Measurements from ENCODE around the gene ZBTB7C. TPM values are rescaled to one million over a fixed set of nuclear protein-coding genes. Genes with fewer than 3 reads are reported as not detected.

Gene ZBTB7C
- total RNA-seq, 2 experiments from 2014 or later: 0.09 TPM; not detected in 1

- Mint-ChIP-seq H3K27ac (no peak overlapping the region), H3K36me3 (no peaks in the 10 kb centered on the region), H3K9me3 (ENCODE audit: low read depth) (no peaks in the 10 kb centered on the region), H3K4me1 (peaks cover 3% of the 10 kb centered on the region), H3K27me3 (peaks cover 72% of the 10 kb centered on the region), H3K4me3 (no peak overlapping the region)
- ATAC-seq: no peak
- no peak for DNase-seq
- CTCF ChIA-PET: no interaction called here
Measured at GRCh38 chr18:48104705-48105104, 304.5 kb downstream of the ZBTB7C start.

DNA sequence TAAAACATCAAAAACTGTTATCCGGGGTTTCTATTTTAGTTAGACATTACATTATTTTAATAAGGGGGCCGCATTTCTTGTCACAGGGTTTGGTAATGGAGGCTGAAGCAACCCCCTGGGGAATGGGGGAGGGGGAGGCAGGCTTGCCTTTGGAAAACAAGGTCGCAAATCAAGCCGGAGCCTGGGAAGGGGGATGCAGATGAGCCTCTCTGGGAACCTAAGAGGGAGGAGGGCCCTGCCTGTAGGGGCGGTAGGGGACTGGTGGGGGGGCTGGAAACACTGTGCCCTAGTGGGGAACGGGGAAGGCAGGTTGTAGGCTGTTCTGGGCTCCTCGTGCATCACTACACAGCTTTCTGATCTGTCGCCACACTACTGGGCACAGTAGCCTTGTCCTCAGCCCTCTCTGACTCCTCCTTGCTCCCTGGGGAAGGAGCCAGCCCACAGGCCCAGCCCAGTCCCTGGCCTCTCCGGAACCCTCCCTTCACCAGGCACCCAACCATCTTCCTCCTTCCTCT is 308.5 kb downstream of the ZBTB7C start:
- H3K9me3 Mint-ChIP-seq (ENCODE audit: low read depth): no peaks in the 10 kb centered on the region
- H3K36me3 Mint-ChIP-seq: no peaks in the 10 kb centered on the region
- H3K4me1 Mint-ChIP-seq: no peaks in the 10 kb centered on the region
- peaks cover 54% of the 10 kb centered on the region for H3K27me3 Mint-ChIP-seq
- DNase-seq: no peak
- CTCF ChIA-PET: no interaction called here
- no peak overlapping the region for H3K27ac Mint-ChIP-seq
- no peak overlapping the region for H3K4me3 Mint-ChIP-seq
- no peak for ATAC-seq

- H3K9me3 Mint-ChIP-seq (ENCODE audit: low read depth): no peaks in the 10 kb centered on the region
- H3K27me3 Mint-ChIP-seq: peaks cover 49% of the 10 kb centered on the region
- ATAC-seq: no peak
- no peak overlapping the region for H3K4me3 Mint-ChIP-seq
- no peaks in the 10 kb centered on the region for H3K36me3 Mint-ChIP-seq
- no peak for DNase-seq
- H3K27ac Mint-ChIP-seq: no peak overlapping the region
- CTCF ChIA-PET: no interaction called here
- H3K4me1 Mint-ChIP-seq: no peaks in the 10 kb centered on the region
Measured at GRCh38 chr18:48100165-48100575, 309.0 kb downstream of the ZBTB7C start.

GRCh38 chr18:48099481-48100164 is 309.6 kb downstream of the ZBTB7C start:
- ATAC-seq: no peak
- H3K27me3 Mint-ChIP-seq: peaks cover 48% of the 10 kb centered on the region
- CTCF ChIA-PET: no interaction called here

DNA sequence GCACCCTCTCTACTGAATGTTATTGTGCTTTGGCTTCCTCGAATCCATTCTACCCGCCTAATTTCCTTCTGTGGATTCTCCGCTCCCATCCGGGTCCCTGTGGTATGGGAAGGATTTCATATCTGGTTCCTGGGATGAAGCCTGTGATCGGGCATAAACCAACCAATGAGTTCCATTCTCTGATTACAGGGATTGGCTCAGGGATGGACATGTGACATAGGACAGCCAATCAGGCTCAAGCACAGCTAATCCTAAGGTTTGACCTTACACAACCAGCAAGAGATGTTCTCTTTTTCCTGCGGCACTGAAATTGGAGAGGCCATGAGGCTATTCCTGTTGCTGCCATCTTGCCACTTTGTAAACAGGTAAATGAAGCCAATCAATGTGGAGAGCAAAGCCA is 310.6 kb downstream of the ZBTB7C start:
- Mint-ChIP-seq H3K36me3 (no peaks in the 10 kb centered on the region), H3K4me3 (no peak overlapping the region), H3K27me3 (peaks cover 42% of the 10 kb centered on the region), H3K4me1 (no peaks in the 10 kb centered on the region), H3K27ac (no peak overlapping the region), H3K9me3 (ENCODE audit: low read depth) (no peaks in the 10 kb centered on the region)
- DNase-seq (no peak), ATAC-seq (no peak)
- CTCF ChIA-PET: no interaction called here

More at GRCh38 chr18:48099481-48100164, 309.6 kb downstream of the ZBTB7C start:
- no peak overlapping the region for H3K27ac Mint-ChIP-seq
- H3K4me3 Mint-ChIP-seq: no peak overlapping the region
- no peaks in the 10 kb centered on the region for H3K36me3 Mint-ChIP-seq
- DNase-seq: no peak
- H3K4me1 Mint-ChIP-seq: no peaks in the 10 kb centered on the region
- H3K9me3 Mint-ChIP-seq (ENCODE audit: low read depth): no peaks in the 10 kb centered on the region

DNA sequence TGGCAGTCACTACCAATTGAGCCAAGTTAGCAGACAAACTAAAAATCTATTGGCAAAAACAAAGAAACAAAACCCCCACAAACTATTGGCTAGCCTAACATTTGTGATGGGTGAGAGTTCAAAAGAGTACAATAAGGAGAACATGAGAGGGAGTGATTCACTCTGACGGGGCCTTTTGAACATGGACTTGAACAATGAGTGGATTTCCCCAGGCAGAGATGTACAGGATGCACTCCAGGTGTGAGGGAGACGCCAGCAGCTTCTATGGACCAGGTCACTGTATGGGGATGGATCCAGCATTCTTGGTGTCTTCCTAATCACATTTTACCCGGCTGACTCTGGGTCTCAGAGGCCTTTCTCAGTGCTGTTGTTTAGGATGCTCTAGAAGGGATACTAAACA is 311.2 kb downstream of the ZBTB7C start:
- ATAC-seq: no peak
- CTCF ChIA-PET: no interaction called here

DNA sequence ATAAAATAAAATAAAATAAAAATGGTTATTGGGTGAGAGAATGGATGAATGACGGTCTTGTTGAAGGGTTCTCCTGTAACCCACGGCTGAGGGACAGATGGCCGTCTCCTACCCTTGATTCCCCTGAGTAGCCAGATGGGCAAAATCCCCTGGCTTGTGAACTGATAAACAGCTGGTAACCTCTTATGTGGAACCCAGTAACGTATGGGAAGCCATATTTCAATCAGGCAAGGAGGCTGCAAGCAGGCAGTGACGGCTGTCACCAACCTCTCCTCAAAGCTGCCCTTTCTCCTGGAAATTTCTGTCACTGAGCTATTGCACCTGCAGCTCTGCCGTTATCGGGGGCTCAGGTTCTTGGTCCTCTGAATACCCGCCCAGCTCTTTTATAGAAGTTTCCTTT is 313.5 kb downstream of the ZBTB7C start:
- Mint-ChIP-seq H3K9me3 (ENCODE audit: low read depth) (no peaks in the 10 kb centered on the region), H3K4me1 (no peaks in the 10 kb centered on the region), H3K36me3 (no peaks in the 10 kb centered on the region), H3K4me3 (no peak overlapping the region), H3K27me3 (peaks cover 25% of the 10 kb centered on the region), H3K27ac (no peak overlapping the region)
- DNase-seq: no peak
- CTCF ChIA-PET: no interaction called here
- ATAC-seq: no peak

More for the DNA sequence above, 311.2 kb downstream of the ZBTB7C start:
- no peak overlapping the region for H3K4me3 Mint-ChIP-seq
- H3K4me1 Mint-ChIP-seq: no peaks in the 10 kb centered on the region
- no peaks in the 10 kb centered on the region for H3K9me3 Mint-ChIP-seq (ENCODE audit: low read depth)
- H3K36me3 Mint-ChIP-seq: no peaks in the 10 kb centered on the region
- H3K27ac Mint-ChIP-seq: no peak overlapping the region
- DNase-seq: no peak
- peaks cover 41% of the 10 kb centered on the region for H3K27me3 Mint-ChIP-seq

DNA sequence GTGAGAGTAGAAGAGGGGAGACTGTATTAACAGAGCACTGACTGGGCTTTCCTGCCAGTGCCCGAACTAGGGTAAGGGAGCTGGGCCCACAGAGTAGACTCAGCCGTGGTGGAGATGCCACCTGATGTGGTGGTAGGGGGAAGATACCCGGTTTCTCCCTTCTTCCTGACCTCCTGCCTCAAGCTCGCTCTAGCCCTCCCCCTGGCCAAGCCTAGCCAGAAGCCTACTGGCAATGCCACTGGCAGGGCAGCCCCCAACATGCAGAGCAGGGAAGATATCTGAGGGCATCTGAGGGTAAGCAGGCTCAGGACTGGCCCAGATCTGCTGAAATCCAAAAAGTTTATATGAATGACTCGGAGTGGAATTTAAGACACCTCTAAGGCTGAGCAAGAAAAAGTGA is 316.1 kb downstream of the ZBTB7C start:
- Mint-ChIP-seq H3K36me3 (no peaks in the 10 kb centered on the region), H3K27ac (no peak overlapping the region), H3K4me1 (no peaks in the 10 kb centered on the region), H3K4me3 (no peak overlapping the region), H3K9me3 (ENCODE audit: low read depth) (no peaks in the 10 kb centered on the region), H3K27me3 (peaks cover 16% of the 10 kb centered on the region)
- DNase-seq (no peak), ATAC-seq (no peak)
- CTCF ChIA-PET: no interaction called here

- CTCF ChIA-PET: no interaction called here
- peaks cover 23% of the 10 kb centered on the region for H3K27me3 Mint-ChIP-seq
Measured at GRCh38 chr18:48091869-48092497, 317.2 kb downstream of the ZBTB7C start.

DNA sequence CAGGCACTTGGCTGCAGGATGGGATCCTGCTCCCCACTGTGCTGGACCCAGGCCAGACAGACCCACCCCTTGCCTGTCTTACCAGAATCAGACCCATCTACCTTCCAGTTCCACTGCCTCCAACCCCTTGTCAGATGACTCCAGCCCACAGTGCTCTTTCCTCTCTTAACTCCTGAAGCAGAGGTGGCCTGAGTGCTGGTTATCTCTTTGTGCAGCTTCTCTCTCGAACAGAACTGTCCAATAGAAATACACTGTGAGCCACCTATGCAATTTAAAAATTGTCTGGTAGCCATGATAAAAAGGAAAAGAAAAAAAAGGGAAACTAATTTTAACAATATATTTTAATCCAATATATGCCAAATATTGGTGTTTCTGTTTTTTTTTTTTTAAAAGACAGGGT is 318.5 kb downstream of the ZBTB7C start:
- DNase-seq (no peak), ATAC-seq (no peak)
- Mint-ChIP-seq H3K4me3 (no peak overlapping the region), H3K27me3 (peaks cover 24% of the 10 kb centered on the region), H3K4me1 (no peaks in the 10 kb centered on the region), H3K36me3 (no peaks in the 10 kb centered on the region), H3K27ac (no peak overlapping the region), H3K9me3 (ENCODE audit: low read depth) (no peaks in the 10 kb centered on the region)
- CTCF ChIA-PET: no interaction called here

More at GRCh38 chr18:48091869-48092497, 317.2 kb downstream of the ZBTB7C start:
- Mint-ChIP-seq H3K27ac (no peak overlapping the region), H3K4me1 (no peaks in the 10 kb centered on the region), H3K36me3 (no peaks in the 10 kb centered on the region), H3K4me3 (no peak overlapping the region), H3K9me3 (ENCODE audit: low read depth) (no peaks in the 10 kb centered on the region)
- no peak for ATAC-seq
- no peak for DNase-seq

DNA sequence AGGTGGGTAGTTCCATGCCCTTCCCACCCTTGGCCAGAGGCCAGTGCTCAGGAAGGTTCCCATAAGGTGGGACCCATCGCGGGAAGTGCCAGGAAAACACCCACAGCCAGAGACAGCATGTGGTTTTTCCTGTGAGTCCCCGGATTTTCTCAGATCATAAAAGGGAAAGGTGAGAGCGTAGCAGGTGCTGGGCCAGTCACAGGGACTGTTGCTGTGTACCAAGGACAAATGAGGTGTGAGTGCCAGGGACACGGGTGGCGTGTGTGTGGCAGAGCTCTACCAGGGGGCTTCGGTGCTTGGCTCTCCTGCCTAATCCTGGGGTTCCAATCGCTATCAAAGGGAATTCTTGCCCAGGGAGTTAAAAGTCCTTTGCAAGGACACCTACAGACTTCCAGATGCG is 319.2 kb downstream of the ZBTB7C start:
- H3K27me3 Mint-ChIP-seq: peaks cover 24% of the 10 kb centered on the region
- CTCF ChIA-PET: no interaction called here
- no peak for DNase-seq
- H3K4me1 Mint-ChIP-seq: no peaks in the 10 kb centered on the region
- H3K36me3 Mint-ChIP-seq: no peaks in the 10 kb centered on the region
- no peak overlapping the region for H3K4me3 Mint-ChIP-seq
- ATAC-seq: no peak
- H3K27ac Mint-ChIP-seq: no peak overlapping the region
- H3K9me3 Mint-ChIP-seq (ENCODE audit: low read depth): no peaks in the 10 kb centered on the region

DNA sequence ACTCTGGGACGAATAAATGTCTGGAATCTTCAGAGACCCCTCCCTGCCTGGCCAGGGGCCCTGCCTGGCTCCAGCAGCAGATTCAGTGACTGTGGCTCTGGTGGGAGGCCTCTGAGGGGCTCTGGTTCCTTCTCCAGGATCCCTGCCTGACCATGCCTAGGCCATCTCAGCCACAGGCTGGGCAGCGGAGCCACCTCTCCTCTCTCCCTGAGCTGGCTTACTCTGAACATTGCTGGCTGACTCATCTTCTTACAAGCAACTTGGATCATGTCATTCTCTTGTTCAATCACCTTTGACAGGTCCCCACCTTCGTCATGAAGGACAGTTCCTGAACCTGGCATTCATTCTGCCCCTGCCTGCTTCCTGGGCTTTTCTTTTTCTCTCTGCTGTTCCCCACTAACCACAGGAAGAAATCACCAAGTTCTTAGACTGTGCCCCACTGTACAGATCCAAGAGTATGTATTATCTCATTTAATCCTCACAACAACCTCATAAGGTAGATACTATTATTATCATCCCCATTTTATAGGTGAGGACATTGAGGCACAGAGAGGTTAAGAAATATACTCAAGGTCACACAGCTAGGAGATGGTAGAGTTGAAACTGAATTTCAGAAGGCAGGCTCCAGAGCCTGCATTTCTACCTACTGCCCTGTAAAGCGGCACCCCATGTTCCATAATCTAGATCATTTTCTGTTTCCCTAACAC is 323.2 kb downstream of the ZBTB7C start:
- no peak overlapping the region for H3K27ac Mint-ChIP-seq
- no peaks in the 10 kb centered on the region for H3K4me1 Mint-ChIP-seq
- CTCF ChIA-PET: interaction anchor here (0.5 kb wide), 1 partner anchor 18 kb away, joined by 4 read pairs; no protein-coding TSS in a partner anchor
- no peak for DNase-seq
- no peaks in the 10 kb centered on the region for H3K9me3 Mint-ChIP-seq (ENCODE audit: low read depth)
- no peak for ATAC-seq
- H3K36me3 Mint-ChIP-seq: no peaks in the 10 kb centered on the region
- H3K4me3 Mint-ChIP-seq: no peak overlapping the region
- H3K27me3 Mint-ChIP-seq: peaks cover 15% of the 10 kb centered on the region

GRCh38 chr18:48084858-48085257 is 324.3 kb downstream of the ZBTB7C start:
- H3K4me3 Mint-ChIP-seq: no peak overlapping the region
- ATAC-seq (no peak), DNase-seq (no peak)
- H3K36me3 Mint-ChIP-seq: no peaks in the 10 kb centered on the region
- H3K27ac Mint-ChIP-seq: no peak overlapping the region
- peaks cover 15% of the 10 kb centered on the region for H3K27me3 Mint-ChIP-seq
- H3K9me3 Mint-ChIP-seq (ENCODE audit: low read depth): no peaks in the 10 kb centered on the region
- CTCF ChIA-PET: no interaction called here
- no peaks in the 10 kb centered on the region for H3K4me1 Mint-ChIP-seq
